Stimulated activated CD4-positive, alpha-beta T cell treated with anti-CD3 and anti-CD28 coated beads, Interleukin-12 subunit alpha, Interleukin-12 subunit beta, amount 100 ng/mL, for 24 hours (primary cell): ENCODE results near the gene CTBP2.
"Not testable (repeated sequence)": the region's sequence is repeated elsewhere in the genome, so short reads cannot be mapped to it uniquely, and the experiment has no call there.

Source experiments
- DNase-seq, 2 experiments: peaks; one replicate each; pipeline ENCODE4 v3.0.0-alpha.2; 2020; ENCODE audit warnings: low read depth in 2 of 2

CTBP2 gene

DNA sequence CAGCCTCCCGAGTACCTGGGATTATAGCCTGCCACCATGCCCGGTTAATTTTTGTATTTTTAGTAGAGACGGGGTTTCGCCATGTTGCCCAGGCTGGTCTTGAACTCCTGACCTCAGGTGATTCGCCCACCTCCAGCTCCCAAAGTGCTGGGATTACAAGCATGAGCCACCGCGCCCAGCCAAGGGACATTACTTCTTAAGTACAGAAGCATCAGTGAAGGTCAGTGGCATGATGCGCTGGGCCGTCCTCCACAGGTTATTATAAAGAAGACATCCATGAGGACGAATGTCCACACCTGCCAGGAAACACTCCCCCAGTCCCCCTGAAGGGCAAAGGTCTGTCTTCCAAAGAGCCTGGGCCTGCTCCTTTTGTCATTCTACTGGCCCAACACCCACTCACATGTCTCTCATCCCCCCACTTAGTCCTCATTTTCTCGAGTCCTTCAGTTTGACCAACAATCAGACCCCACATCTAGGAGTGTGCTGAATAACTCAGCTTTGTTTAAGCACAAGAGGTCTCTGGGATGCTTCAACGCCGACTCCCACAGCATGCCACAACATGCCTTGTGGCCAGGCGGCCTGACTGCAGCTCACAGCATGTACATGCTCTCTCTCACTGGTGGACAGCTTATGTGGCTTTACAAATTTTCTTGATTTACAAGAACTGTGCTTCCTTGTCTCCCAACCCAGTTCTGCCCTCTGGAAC, 73.0 kb downstream of the CTBP2 start:
- no peak for DNase-seq

- DNase-seq: no peak
Measured at GRCh38 chr10:125086691-125087090, 73.7 kb downstream of the CTBP2 start.

DNA sequence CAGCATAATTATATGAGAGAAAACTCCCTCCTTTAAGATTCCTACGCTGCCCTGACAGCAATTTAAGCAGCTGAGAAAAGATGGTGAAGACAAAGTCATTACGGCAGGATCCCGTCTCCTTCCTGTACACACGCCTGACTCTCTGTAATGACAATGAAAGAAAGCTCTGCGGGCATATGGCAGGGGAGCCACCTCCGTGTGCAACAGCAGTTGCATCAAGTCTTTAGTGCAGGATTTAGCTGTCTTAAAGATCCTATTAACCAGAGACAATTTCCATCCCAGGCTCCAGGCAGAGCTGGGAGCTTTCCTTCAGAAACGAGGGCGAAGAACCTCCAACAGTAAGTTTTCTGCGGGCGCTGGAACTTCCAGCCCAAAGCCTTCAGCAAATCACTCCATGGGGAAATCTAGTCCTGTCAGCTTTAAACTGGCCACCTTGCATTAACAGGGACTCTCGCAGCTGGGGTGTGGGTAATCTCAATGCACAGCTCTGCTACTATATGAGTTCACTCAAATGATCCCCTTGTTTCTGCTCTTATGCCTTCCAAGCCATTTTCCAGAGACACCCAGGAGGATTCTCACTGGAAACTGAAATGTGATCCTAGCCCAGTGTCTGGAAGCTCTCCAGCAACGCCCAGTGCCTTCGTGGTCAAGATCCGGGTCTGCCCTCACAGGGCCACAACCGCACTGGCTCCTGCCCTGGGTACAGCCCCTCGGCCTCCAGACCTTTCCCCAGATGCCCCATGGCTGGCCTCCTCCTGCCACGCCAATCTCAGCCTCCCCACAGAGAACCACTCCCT, 74.9 kb downstream of the CTBP2 start:
- no peak for DNase-seq

DNA sequence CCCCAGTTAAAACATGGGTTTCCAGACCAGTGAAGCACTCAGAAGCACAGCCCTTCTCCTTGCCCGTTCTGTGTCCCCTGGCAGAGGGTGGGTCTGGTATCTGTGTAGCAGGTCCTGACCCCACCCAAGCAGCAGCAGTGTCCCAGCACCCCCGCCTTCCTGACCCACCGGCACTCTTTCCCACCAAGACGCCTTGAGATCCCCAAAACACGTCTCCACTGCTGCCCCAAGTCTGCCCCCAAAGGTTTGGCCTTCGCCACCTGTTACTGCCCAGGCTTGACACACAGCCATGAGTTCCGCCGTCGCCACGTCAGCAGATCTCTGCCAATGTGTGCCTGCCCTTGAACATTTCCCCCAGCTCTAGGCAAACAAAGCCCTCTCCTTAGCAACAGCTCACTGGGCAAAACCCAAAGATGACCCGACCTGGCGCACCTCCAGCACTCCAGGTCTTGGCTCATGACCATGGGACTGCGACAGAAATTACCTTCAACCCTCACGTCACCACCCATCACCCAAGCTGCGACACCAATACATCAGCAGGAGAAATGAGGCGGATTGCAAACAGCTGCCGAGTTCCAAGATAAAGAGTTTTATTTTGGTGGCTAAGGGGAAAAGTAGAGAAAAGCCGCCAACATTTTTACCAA, 75.6 kb downstream of the CTBP2 start:
- DNase-seq: no peak

DNA sequence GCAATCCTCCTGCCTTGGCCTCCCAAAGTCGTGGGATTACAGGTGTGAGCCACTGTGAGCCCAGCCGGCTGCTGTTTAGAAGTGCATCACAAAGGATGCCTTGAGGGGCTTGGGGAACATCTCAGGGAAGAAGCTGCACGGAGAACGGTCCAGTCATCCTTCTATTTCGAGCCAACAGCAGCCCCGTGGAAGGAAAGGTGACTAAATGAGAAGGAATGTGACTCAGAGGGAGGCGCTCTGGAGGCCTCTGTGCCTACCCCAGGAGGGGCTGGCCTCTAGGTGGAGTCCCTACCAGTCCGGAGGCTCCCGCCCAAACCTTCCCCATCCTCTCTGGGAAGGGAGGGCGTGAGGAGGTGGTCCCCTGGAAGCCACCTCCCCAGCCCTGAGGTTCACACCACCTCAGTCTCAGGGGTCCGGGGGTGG, 76.2 kb downstream of the CTBP2 start:
- no peak for DNase-seq

- DNase-seq: no peak
Measured at GRCh38 chr10:125083576-125083920, 76.8 kb downstream of the CTBP2 start.

GRCh38 chr10:125082881-125083575, 77.3 kb downstream of the CTBP2 start:
- no peak for DNase-seq

DNA sequence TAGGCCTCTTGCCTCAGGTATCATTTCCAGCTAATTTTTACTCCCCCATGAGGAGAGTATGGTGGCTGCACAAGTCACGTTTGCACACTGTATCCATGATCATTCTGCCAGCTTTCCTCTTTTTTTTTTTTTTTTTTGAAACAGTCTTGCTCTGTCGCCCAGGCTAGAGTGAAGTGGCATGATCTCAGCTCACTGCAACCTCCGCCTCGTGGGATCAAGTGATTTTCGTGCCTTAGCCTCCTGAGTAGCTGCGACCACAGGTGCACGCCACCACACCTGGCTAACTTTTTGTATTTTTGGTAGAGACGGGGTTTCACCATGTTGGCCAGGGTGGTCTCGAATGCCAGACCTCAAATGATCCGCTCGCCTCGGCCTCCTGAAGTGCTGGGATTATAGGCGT, 77.9 kb downstream of the CTBP2 start:
- not testable (repeated sequence) for DNase-seq

DNA sequence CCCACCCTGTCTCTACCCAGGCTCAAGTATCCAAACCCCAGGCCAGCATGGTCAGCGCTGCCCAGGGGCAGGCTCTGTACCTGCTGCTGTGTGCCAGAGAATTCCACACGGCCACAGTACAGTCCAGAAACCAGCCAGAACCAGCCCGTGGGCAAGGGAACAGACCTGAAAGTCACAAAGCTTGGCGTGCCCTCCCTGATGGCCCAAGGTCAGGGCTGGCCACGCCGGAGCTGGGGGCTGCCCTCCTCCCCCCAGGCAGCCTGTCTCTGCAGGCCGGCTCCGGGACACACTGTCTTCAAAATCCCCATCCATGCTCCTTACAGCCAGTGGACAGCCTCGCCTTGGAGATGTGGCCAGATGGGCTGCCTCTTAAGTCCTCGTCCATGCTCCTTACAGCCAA, 78.4 kb downstream of the CTBP2 start:
- no peak for DNase-seq

GRCh38 chr10:125080984-125081383, 79.4 kb downstream of the CTBP2 start:
- DNase-seq: no peak

DNA sequence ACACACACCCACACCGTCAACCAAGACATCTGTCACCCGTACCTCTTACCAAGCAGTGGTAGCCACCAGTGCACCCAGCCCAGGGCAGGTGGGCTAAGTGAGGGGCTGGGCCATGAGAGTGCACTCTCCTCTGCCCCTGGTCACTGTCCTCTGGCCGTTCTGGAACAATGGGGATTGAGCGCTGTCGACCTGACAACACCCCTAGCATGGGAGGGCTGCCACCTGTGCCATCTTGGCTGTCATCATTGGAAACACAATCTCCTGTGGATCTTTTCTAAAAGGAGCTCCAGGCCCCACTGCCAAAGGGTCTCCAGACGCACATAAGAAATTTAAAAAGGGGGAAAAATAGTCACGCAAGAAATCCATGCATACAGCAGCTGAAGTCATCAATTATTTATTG, 80.1 kb downstream of the CTBP2 start:
- no peak for DNase-seq

- no peak for DNase-seq
Measured at GRCh38 chr10:125079091-125079600, 81.2 kb downstream of the CTBP2 start.

- no peak for DNase-seq
Measured at GRCh38 chr10:125076891-125077541, 83.3 kb downstream of the CTBP2 start.

DNA sequence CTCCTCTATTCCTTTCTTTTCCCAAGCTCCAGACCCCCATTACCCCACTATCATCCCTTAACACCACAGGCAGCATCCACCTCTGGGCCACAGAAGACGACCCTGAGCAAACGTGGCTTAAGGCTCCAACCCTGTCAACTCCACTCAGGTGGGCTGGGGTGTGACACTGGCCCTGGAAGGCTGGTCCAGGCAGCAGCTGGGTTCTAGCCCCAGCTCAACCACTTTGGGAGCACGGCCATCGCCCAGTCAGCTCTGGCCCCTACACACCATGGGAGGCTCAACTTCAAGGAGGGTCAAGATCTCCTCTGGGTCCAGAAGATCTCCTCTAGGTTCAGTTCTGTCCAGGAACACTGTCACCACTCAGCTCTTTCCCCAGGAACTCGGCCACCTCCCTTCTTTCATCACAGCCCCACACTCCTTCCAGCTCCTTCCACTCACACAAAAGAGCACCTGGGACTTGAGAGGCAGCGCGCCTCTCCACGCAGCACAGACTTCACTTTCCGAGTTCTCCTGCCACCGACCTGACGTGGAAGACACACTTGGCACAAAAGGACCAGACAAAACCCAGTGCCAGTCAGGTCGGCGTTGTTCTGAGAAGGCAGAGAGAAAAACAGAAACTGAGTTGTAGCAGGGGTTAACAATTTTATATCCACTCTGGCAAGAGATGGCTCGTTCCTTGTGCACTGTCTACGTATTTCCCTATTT, 84.1 kb downstream of the CTBP2 start:
- no peak for DNase-seq

DNA sequence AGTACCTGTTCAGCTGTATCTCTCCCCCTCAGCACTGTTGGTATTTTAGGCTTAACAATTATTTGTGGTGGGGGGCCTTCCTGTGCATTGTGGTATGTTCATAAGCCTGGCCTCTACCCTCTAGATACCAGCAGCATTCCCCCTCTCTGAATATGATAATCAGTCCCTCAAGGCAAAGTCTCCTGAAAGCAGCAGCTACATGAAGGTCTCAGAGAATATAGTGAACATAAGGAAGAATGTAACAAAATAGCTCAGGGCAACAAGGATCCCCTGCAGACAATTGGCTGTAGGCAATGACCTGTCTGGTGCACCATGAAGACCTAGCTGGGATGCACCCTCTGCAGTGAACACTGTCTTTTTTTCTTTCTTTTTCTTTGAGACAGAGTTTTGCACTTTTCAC, 86.4 kb downstream of the CTBP2 start:
- DNase-seq: no peak

GRCh38 chr10:125072794-125073193, 87.6 kb downstream of the CTBP2 start:
- no peak for DNase-seq

- no peak for DNase-seq
Measured at GRCh38 chr10:125071008-125071407, 89.4 kb downstream of the CTBP2 start.

DNA sequence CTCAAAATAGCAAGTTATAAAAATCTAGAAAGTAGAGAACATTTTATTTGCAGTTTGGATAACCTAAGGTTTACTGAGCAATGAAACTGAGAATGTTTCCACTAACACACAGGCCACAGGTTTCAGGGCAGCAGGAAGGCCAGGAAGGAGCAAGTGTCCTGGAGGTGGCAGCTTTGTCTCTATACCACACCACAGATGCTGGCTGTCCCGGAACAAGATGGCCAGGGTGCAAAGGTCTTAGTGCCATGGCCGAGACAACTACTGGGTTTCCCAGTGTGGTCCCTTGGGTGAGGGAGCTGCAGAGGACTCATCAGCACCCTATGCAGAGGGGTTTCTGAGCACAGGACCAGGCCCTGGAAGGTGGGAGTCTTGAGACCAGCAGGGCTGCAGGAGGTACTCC, 92.0 kb downstream of the CTBP2 start:
- DNase-seq: no peak

- no peak for DNase-seq
Measured at GRCh38 chr10:125067764-125068163, 92.6 kb downstream of the CTBP2 start.

DNA sequence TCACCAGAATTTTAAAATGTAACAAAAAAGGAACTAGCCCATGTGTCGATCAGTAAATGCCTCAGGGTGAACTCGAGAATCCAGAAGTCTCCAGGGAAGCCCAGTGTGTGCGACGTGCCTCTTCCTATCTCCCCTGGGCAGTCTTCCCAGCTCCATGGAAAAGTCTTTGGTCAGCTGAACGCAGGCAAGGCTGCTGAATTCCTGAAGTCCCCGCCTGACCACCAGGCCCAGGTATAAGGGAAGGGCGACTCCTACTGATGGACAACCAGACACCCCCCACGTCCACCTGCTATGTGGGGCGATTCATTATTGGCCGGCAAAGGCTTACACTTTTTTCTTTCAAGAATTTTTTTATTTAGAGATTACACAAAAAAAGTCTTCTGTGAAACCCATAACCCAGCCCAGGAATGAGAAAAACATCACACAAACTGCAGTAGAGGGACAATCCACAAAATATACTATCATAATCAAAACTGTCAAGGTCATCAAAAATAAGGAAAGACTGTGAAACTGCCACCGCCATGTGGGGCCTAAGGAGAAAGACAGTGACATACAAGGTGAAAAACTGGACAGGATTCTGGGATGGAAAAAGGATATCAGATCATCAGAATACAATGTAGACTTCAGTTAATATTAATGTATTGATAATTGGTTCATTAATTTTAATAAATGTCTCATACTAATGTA, 93.5 kb downstream of the CTBP2 start:
- no peak for DNase-seq
